Common myeloid progenitor, CD34-positive (primary cell): ENCODE data around the gene SLC26A5.

Experiments used
- CTCF ChIA-PET: fragments of 350-600 bp; sonication (Branson Sonifier 250); formaldehyde crosslinking; loops from one replicate; lab custom pipeline; 2021; ENCODE audit warnings: antibody characterized with exemption; lab: Charles Lee
- POLR2A ChIA-PET: fragments of 350-600 bp; sonication (Branson Sonifier 250); formaldehyde crosslinking; loops from one replicate; lab custom pipeline; 2021; ENCODE audit warnings: antibody characterized with exemption; lab: Charles Lee
- DNase-seq, 3 donors: peaks; one replicate each; pipeline versions ENCODE4 v3.0.0 to v3.0.0-alpha.2; 2013
- H3K27ac ChIP-seq, 2 experiments: 1 replicate in 1 of 2; 2 replicates in 1 of 2; pipeline ENCODE4 v1.7.0; 2013; ENCODE audit warnings: inconsistent platforms in 2 of 2, low read length in 2 of 2, mild to moderate bottlenecking in 2 of 2, low read depth in 1 of 2, moderate library complexity in 1 of 2; ENCODE audit not compliant: severe bottlenecking in 2 of 2, insufficient read depth in 1 of 2, poor library complexity in 1 of 2
- H3K27me3 ChIP-seq, 5 experiments: replicated peaks in 2 of 5; 1 replicate in 3 of 5; 2 replicates in 2 of 5; pipeline versions ENCODE4 v1.6.1 to v1.7.0; 2013; ENCODE audit warnings: low read length in 4 of 5, mild to moderate bottlenecking in 2 of 5, moderate library complexity in 2 of 5, inconsistent platforms in 1 of 5; ENCODE audit not compliant: insufficient read depth in 5 of 5, control insufficient read depth in 4 of 5
- H3K36me3 ChIP-seq, 4 experiments: 1 replicate in 2 of 4; 2 replicates in 2 of 4; pipeline versions ENCODE4 v1.6.1 to v1.7.0; 2013; ENCODE audit warnings: low read length in 3 of 4, control low read depth in 1 of 4, mild to moderate bottlenecking in 1 of 4; ENCODE audit not compliant: control insufficient read depth in 4 of 4, insufficient read depth in 4 of 4
- H3K4me1 ChIP-seq, 4 experiments: 1 replicate in 3 of 4; 2 replicates in 1 of 4; pipeline versions ENCODE4 v1.6.1 to v1.7.1; 2013; ENCODE audit warnings: low read length in 3 of 4, mild to moderate bottlenecking in 3 of 4, control low read depth in 1 of 4, inconsistent platforms in 1 of 4, moderate library complexity in 1 of 4; ENCODE audit not compliant: control insufficient read depth in 4 of 4, insufficient read depth in 4 of 4; ENCODE audit errors: control extremely low read depth in 1 of 4
- H3K4me3 ChIP-seq, 7 experiments: 1 replicate in 4 of 7; 2 replicates in 3 of 7; pipeline versions ENCODE4 v1.5.1 to v1.7.0; 2013; ENCODE audit warnings: mild to moderate bottlenecking in 7 of 7, low read length in 6 of 7, moderate library complexity in 6 of 7, inconsistent platforms in 2 of 7, low read depth in 2 of 7, control low read depth in 1 of 7; ENCODE audit not compliant: insufficient read depth in 4 of 7, control insufficient read depth in 1 of 7; ENCODE audit errors: extremely low read depth in 1 of 7
- H3K9me3 ChIP-seq, 5 experiments: 1 replicate in 4 of 5; 2 replicates in 1 of 5; pipeline versions ENCODE4 v1.6.1 to v1.7.1; 2013; ENCODE audit warnings: low read length in 4 of 5, mild to moderate bottlenecking in 2 of 5, inconsistent platforms in 1 of 5, low read depth in 1 of 5, moderate library complexity in 1 of 5; ENCODE audit not compliant: control insufficient read depth in 4 of 5, insufficient read depth in 2 of 5; ENCODE audit errors: control extremely low read depth in 1 of 5
- WGBS: methylation state at CpG from one replicate; pipeline ENCODE4 v1.1.5; 2013; ENCODE audit not compliant: insufficient coverage; 5-methylcytosine and 5-hydroxymethylcytosine counted together

The SLC26A5 gene

GRCh38 chr7:103348452-103348851, 97.6 kb downstream of the SLC26A5 start:
- ChIA-PET CTCF (interaction anchor here (1.0 to 1.8 kb wide), 2 partner anchors 10 to 58 kb away, joined by 3 to 6 read pairs; no protein-coding TSS in a partner anchor), POLR2A (no interaction called here)
- peak in 2 of 3 donors; percentile 15 to 21 for DNase-seq
- Histone ChIP-seq H3K27ac (peak overlapping the region; percentile 97 to 99), H3K9me3 (no peaks in the 10 kb centered on the region), H3K27me3 (no peaks in the 10 kb centered on the region), H3K4me1 (peaks cover 23 to 44% (median 31%) of the 10 kb centered on the region in 4 experiments), H3K4me3 (peak overlapping the region in 6 of 7 experiments; percentile 74 to 100 (median 98)), H3K36me3 (peaks cover 3 to 20% (median 11%) of the 10 kb centered on the region in 4 experiments)
- whole genome bisulfite sequencing: 2% methylated on average over 10 of the region's 13 CpGs

- CTCF ChIA-PET: interaction anchor here (0.7 to 1.8 kb wide), 3 partner anchors 9 to 59 kb away, joined by 3 to 6 read pairs (median 3); no protein-coding TSS in a partner anchor
- Histone ChIP-seq H3K36me3 (peaks cover 2 to 18% (median 9%) of the 10 kb centered on the region in 4 experiments), H3K4me3 (peak within 1 kb of the TSS; percentile 74 to 100 (median 98)), H3K4me1 (peaks cover 27 to 50% (median 34%) of the 10 kb centered on the region in 4 experiments), H3K27me3 (no peaks in the 10 kb centered on the region), H3K27ac (peak within 1 kb of the TSS; percentile 97 to 99), H3K9me3 (no peaks in the 10 kb centered on the region)
- DNase-seq: peak; percentile 95 to 97 (median 96)
- 0% methylated on average over 16 of the region's 25 CpGs for WGBS
- POLR2A ChIA-PET: no interaction called here
Measured at GRCh38 chr7:103347507-103348267, 98.3 kb downstream of the SLC26A5 start, which contains the start of gene PSMC2. Gene PSMC2, plus strand, starts transcription at chr7:103347643. Its CDS starts 69 bp downstream, at chr7:103347712.

DNA sequence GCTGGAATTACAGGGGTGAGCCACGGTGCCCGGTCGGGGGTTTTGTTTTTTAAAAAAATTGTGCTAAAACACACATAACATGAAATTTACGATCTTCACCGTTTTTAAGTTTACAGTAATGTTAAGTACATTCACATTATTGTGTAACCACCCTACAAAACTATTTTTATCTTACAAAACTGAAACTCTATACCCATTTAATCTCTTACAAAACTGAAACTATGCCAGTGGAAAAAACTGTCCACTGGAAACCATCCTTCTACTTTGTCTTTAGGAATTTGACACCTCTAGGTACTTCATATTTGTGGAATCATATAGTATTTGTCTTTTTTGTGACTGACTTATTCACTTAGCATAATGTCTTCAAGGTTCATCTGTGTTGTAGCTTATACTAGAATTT, 99.6 kb downstream of the SLC26A5 start:
- ChIA-PET CTCF (interaction anchor here (1.0 kb wide), 1 partner anchor 25 kb away, joined by 3 read pairs; no protein-coding TSS in a partner anchor), POLR2A (no interaction called here)
- DNase-seq: no peak
- no peaks in the 10 kb centered on the region for H3K9me3 ChIP-seq
- H3K4me3 ChIP-seq: peak overlapping the region in 1 of 7 experiments; percentile 74
- H3K36me3 ChIP-seq: peaks cover 0 to 14% (median 7%) of the 10 kb centered on the region in 4 experiments
- no CpG with 5 or more reads among the region's 5 CpGs for WGBS
- H3K27ac ChIP-seq: no peak overlapping the region
- peaks cover 27 to 52% (median 34%) of the 10 kb centered on the region in 4 experiments for H3K4me1 ChIP-seq
- no peaks in the 10 kb centered on the region for H3K27me3 ChIP-seq

GRCh38 chr7:103344453-103345149, 101.4 kb downstream of the SLC26A5 start, which contains the start of gene DNAJC2:
Gene DNAJC2, minus strand, starts transcription at chr7:103344767. Its CDS starts 145 bp downstream, at chr7:103344622.
- no peaks in the 10 kb centered on the region for H3K9me3 ChIP-seq
- 2% methylated on average over 31 of the region's 43 CpGs for WGBS
- ChIA-PET POLR2A (no interaction called here), CTCF (interaction anchor here (1.3 kb wide), 1 partner anchor 62 kb away, joined by 3 read pairs; no protein-coding TSS in a partner anchor)
- peak; percentile 93 to 96 (median 95) for DNase-seq
- peaks cover 0 to 23% (median 12%) of the 10 kb centered on the region in 4 experiments for H3K36me3 ChIP-seq
- H3K4me1 ChIP-seq: peaks cover 24 to 50% (median 29%) of the 10 kb centered on the region in 4 experiments
- H3K27ac ChIP-seq: peak within 1 kb of the TSS; percentile 91 to 94
- H3K4me3 ChIP-seq: peak within 1 kb of the TSS; percentile 88 to 99 (median 97)
- no peaks in the 10 kb centered on the region for H3K27me3 ChIP-seq

GRCh38 chr7:103343758-103344452, 102.1 kb downstream of the SLC26A5 start:
- ChIA-PET POLR2A (no interaction called here), CTCF (interaction anchor here (1.3 to 1.6 kb wide), 3 partner anchors 8 to 63 kb away, joined by 3 read pairs; no protein-coding TSS in a partner anchor)
- peaks cover 2 to 30% (median 13%) of the 10 kb centered on the region in 4 experiments for H3K36me3 ChIP-seq
- WGBS: 1% methylated on average over 20 of the region's 26 CpGs
- peaks cover 22 to 43% (median 25%) of the 10 kb centered on the region in 4 experiments for H3K4me1 ChIP-seq
- peak overlapping the region; percentile 88 to 99 (median 97) for H3K4me3 ChIP-seq
- no peaks in the 10 kb centered on the region for H3K27me3 ChIP-seq
- DNase-seq: peak; percentile 56 to 77 (median 77)
- H3K9me3 ChIP-seq: no peaks in the 10 kb centered on the region
- H3K27ac ChIP-seq: peak overlapping the region; percentile 91 to 94

GRCh38 chr7:103343332-103343731, 102.7 kb downstream of the SLC26A5 start:
- Histone ChIP-seq H3K27ac (peak overlapping the region; percentile 91 to 94), H3K27me3 (no peaks in the 10 kb centered on the region), H3K4me3 (peak overlapping the region in 6 of 7 experiments; percentile 94 to 99 (median 97)), H3K4me1 (peaks cover 18 to 37% (median 22%) of the 10 kb centered on the region in 4 experiments), H3K9me3 (no peaks in the 10 kb centered on the region), H3K36me3 (peaks cover 2 to 32% (median 13%) of the 10 kb centered on the region in 4 experiments)
- no peak for DNase-seq
- POLR2A ChIA-PET: interaction anchor here (0.6 kb wide), 1 partner anchor 842 kb away, joined by 5 read pairs; no protein-coding TSS in a partner anchor
- CTCF ChIA-PET: interaction anchor here (0.6 to 1.6 kb wide), 5 partner anchors 9 to 72 kb away, joined by 3 to 4 read pairs (median 3); no protein-coding TSS in a partner anchor
